Peyer's patch (tissue), 4 donors: ENCODE data around the gene ACCSL. TPM values are rescaled to one million over a fixed set of nuclear protein-coding genes. Genes with fewer than 3 reads are reported as not detected.
A peak's percentile ranks its signal among the peaks of the same experiment; 100 is the strongest.

Experiments
- DNase-seq, 3 donors: peaks; one replicate each; pipeline ENCODE4 v3.0.0-alpha.2; 2017 to 2019
- H3K27ac ChIP-seq, 4 donors: fragments of 200-600 bp; sonication (generic); one replicate each; pipeline ENCODE4 v1.5.1; 2016 to 2019
- H3K27me3 ChIP-seq, 2 donors: fragments of 200-600 bp; sonication (generic); one replicate each; pipeline ENCODE4 v1.5.1; 2019
- H3K36me3 ChIP-seq, 3 donors: fragments of 200-600 bp; sonication (generic); one replicate each; pipeline ENCODE4 v1.5.1; 2016 to 2019
- H3K4me1 ChIP-seq, 4 donors: fragments of 200-600 bp; sonication (generic); one replicate each; pipeline ENCODE4 v1.5.1; 2016 to 2019
- H3K4me3 ChIP-seq, 4 donors: fragments of 200-600 bp; sonication (generic); 1 replicate in 3 of 4; 2 replicates in 1 of 4; pipeline ENCODE4 v1.5.1; 2016 to 2019; ENCODE audit warnings: mild to moderate bottlenecking in 1 of 4
- H3K9me3 ChIP-seq, 4 donors: fragments of 200-600 bp; sonication (generic); one replicate each; pipeline ENCODE4 v1.5.1; 2016 to 2019; ENCODE audit warnings: mild to moderate bottlenecking in 1 of 4
- POLR2A ChIP-seq, 2 donors: fragments of 450-650 bp; IDR thresholded peaks; one replicate each; pipeline ENCODE4 v1.5.1; 2017; ENCODE audit warnings: antibody characterized with exemption in 2 of 2, mild to moderate bottlenecking in 2 of 2, moderate library complexity in 2 of 2
- total RNA-seq, 4 donors: library from RNA; depleted of rRNA; stranded (reverse); fragments of >200 nt; gene quantifications; one replicate each; pipeline ENCODE4 v1.1.0, GENCODE V29; 2016
- TF ChIP-seq, protein P1 (sequence below), 6 experiments: fragments of 450-650 bp in 4 of 6; fragments of 200-600 bp in 2 of 6; sonication (generic) in 1 of 6; IDR thresholded peaks; one replicate each; pipeline ENCODE4 v1.5.1; 2017 to 2019; ENCODE audit warnings: antibody characterized with exemption in 6 of 6, mild to moderate bottlenecking in 3 of 6, moderate library complexity in 1 of 6

The ACCSL gene
- total RNA-seq, 4 donors from 2014 or later, result not detected

DNA sequence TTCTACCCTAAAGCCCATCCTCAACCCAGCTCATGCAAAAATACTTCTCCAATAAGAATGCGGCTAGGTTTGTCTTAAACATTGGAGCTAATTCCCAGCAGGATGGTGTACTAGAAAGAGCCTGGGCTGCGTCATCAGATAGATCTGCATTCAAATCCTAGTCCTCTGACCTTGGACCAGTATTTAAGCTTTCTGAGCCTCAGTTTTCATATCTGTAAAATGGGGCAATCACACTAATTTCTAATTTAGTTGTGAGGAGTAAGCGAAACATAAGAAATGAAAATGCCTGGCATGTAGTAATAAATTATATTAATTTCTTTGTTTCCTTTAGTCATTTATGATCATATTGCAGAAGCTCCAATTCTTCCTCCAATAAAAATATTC lies 32.2 kb upstream of the ACCSL start:
- H3K27ac ChIP-seq, result no peak overlapping the region
- H3K4me3 ChIP-seq, result no peak overlapping the region
- H3K4me1 ChIP-seq, result no peaks in the 10 kb centered on the region
- no peaks in the 10 kb centered on the region for H3K36me3 ChIP-seq
- no peak for TF ChIP-seq POLR2A (IDR thresholded peaks at IDR 0.05)
- TF ChIP-seq, protein P1, sequence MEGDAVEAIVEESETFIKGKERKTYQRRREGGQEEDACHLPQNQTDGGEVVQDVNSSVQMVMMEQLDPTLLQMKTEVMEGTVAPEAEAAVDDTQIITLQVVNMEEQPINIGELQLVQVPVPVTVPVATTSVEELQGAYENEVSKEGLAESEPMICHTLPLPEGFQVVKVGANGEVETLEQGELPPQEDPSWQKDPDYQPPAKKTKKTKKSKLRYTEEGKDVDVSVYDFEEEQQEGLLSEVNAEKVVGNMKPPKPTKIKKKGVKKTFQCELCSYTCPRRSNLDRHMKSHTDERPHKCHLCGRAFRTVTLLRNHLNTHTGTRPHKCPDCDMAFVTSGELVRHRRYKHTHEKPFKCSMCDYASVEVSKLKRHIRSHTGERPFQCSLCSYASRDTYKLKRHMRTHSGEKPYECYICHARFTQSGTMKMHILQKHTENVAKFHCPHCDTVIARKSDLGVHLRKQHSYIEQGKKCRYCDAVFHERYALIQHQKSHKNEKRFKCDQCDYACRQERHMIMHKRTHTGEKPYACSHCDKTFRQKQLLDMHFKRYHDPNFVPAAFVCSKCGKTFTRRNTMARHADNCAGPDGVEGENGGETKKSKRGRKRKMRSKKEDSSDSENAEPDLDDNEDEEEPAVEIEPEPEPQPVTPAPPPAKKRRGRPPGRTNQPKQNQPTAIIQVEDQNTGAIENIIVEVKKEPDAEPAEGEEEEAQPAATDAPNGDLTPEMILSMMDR (IDR thresholded peaks at IDR 0.05), result no peak
- H3K27me3 ChIP-seq, result no peaks in the 10 kb centered on the region
- no peak for DNase-seq
- no peaks in the 10 kb centered on the region for H3K9me3 ChIP-seq

DNA sequence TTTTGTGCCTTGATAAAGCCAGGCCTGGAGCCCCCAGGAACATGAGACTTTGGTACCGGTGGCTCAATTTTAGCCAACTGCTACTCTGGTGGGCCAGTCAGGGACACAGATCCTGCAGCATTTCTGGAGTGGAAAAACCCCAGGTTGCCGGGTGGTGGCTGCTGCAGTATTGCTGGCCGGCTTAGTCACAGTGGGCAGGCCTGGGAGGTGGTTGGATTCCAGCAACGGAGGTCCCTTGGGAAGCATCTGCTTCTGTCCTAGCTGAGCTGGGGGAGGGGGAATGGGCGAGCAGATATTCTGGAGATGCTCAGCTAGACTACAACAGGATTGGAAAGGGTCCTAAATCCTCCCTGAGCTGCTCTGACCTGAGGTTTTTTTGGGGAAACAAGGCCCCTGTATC lies 31.6 kb upstream of the ACCSL start:
- TF ChIP-seq, protein P1 (IDR thresholded peaks at IDR 0.05), result no peak
- no peak for TF ChIP-seq POLR2A (IDR thresholded peaks at IDR 0.05)
- Histone ChIP-seq H3K27ac (no peak overlapping the region), H3K9me3 (no peaks in the 10 kb centered on the region), H3K4me3 (no peak overlapping the region), H3K27me3 (no peaks in the 10 kb centered on the region), H3K4me1 (no peaks in the 10 kb centered on the region), H3K36me3 (no peaks in the 10 kb centered on the region)
- DNase-seq, result peak in 1 of 3 donors; percentile 52

DNA sequence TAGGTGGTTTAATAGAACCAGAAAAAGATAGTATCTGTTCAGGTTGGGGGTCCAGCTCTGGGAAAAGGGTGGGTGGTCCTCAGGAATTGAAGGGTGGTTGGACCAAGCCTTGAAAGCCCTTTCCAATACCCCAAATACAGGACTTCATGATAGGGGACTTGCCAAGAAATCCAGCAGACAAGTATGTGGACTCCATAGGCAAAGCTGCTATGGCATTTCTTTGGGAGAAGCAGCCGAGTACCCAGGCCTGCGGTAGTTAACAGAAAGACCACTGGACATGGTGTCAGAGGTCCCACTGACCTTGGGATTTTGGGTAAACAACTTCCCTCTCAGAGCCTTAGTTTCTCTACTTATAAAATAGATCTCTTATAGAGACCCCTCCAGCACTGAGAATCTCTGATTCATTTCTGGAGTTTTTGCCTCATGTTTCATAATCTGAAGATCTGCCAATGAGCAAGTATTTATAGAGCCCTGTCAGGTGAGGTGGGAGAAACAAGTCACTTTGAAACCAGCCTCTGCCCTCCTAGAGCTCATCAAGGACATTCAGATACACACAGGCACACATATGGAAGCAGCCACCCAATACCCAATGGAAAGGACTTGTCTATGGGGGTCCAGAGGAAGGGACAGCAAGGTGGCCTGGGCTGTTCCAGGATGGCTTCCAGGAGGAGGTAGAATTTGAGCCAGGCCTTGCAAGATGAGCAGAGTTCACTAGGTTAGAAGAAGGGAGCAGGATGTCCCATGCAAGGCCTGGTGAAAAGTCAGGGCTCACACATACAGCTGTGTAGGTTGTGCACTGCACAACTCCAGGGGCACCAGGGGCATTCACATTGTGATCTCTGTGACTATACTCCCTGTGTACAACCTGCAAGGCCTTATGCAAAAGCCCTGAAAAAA lies 31.0 kb upstream of the ACCSL start:
- Histone ChIP-seq H3K4me1 (no peaks in the 10 kb centered on the region), H3K36me3 (no peaks in the 10 kb centered on the region), H3K27ac (no peak overlapping the region), H3K9me3 (no peaks in the 10 kb centered on the region), H3K4me3 (no peak overlapping the region), H3K27me3 (no peaks in the 10 kb centered on the region)
- peak in 1 of 3 donors; percentile 18 for DNase-seq
- no peak for TF ChIP-seq POLR2A (IDR thresholded peaks at IDR 0.05)
- TF ChIP-seq, protein P1 (IDR thresholded peaks at IDR 0.05), result no peak

DNA sequence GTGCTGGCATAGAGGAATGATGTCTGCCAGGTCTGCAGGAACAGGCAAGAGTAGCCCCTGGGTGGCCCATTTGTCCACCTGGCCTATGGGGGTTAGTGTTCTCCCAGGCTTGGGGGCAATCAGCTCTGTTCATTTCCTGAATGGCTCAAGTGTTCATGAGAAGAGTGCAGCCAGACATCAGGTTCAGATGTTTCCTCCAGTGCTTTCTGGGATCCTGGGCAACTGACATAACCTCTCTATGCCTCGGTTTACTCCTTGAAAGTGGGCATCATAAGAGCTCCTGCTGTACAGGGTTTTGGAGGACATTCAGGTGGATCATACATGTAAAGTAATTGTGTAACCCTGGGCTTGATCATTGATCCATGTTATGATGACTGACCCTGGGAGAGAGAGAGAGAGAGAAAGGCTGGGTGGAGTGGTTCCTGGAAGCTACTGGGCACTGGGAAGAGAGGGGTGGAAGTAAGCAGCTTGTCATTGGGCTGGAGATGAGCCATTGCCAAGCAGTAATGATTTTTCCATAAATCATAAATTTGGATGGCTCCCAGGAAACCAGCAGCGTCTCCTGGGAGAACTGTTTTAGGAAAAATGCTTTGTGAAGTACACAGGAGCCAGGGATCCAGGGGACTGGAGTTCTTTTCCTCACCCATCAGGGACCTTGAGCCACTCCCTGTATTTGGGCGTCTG lies 30.2 kb upstream of the ACCSL start:
- H3K4me1 ChIP-seq, result no peaks in the 10 kb centered on the region
- H3K4me3 ChIP-seq, result no peak overlapping the region
- no peaks in the 10 kb centered on the region for H3K36me3 ChIP-seq
- peak in 1 of 3 donors; percentile 9 for DNase-seq
- TF ChIP-seq POLR2A (IDR thresholded peaks at IDR 0.05), result no peak
- TF ChIP-seq, protein P1 (IDR thresholded peaks at IDR 0.05), result no peak
- H3K27me3 ChIP-seq, result no peaks in the 10 kb centered on the region
- no peaks in the 10 kb centered on the region for H3K9me3 ChIP-seq
- H3K27ac ChIP-seq, result no peak overlapping the region

DNA sequence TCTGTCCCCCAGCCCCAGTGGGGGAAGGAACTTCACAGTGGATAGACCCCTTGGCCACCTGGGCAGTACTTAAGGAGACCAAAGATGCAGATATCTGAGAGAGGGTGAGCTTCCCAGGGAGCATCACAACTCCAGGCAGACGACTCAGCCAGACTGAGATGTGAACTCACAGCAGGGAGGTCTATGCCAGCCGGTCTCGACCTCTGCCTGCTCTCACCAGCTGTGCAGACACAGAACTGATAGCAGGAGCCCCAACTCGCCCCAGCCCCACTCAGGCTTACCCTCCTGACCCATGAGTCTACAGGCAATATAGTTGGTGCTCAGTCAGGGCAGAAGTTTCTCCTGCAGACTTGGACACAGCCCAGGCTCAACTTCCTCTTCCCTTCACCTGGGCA lies 29.7 kb upstream of the ACCSL start:
- Histone ChIP-seq H3K9me3 (peaks cover 0 to 2% (median 0%) of the 10 kb centered on the region in 4 donors), H3K27me3 (no peaks in the 10 kb centered on the region), H3K27ac (no peak overlapping the region), H3K4me3 (no peak overlapping the region), H3K4me1 (no peaks in the 10 kb centered on the region), H3K36me3 (no peaks in the 10 kb centered on the region)
- peak in 1 of 3 donors; percentile 41 for DNase-seq
- TF ChIP-seq, protein P1 (IDR thresholded peaks at IDR 0.05), result no peak
- no peak for TF ChIP-seq POLR2A (IDR thresholded peaks at IDR 0.05)
